ENCODE results near the gene SUGCT. TPM values are rescaled to one million over a fixed set of nuclear protein-coding genes. Genes with fewer than 3 reads are reported as not detected.
"Not testable (repeated sequence)": the region's sequence is repeated elsewhere in the genome, so short reads cannot be mapped to it uniquely, and the experiment has no call there.

SUGCT gene
- total RNA-seq, 4 donors from 2014 or later: 7.8 to 15.0 (median 12.8) TPM

GRCh38 chr7:40147371-40148246 lies 12.8 kb downstream of the SUGCT start:
- no peaks in the 10 kb centered on the region for H3K4me1 ChIP-seq
- peak; percentile 57 for DNase-seq (ENCODE audit: extremely low spot score)
- H3K4me3 ChIP-seq: no peak overlapping the region
- intact Hi-C loops (cut with DNase I): no loop called here
- H3K27ac ChIP-seq (replicated peaks in 1 of 4): no peak overlapping the region
- H3K9me3 ChIP-seq: no peaks in the 10 kb centered on the region
- no peaks in the 10 kb centered on the region for H3K36me3 ChIP-seq
- no peaks in the 10 kb centered on the region for H3K27me3 ChIP-seq
- WGBS: 93% methylated on average over 19 of the region's 19 CpGs
- TF ChIP-seq, protein P1, sequence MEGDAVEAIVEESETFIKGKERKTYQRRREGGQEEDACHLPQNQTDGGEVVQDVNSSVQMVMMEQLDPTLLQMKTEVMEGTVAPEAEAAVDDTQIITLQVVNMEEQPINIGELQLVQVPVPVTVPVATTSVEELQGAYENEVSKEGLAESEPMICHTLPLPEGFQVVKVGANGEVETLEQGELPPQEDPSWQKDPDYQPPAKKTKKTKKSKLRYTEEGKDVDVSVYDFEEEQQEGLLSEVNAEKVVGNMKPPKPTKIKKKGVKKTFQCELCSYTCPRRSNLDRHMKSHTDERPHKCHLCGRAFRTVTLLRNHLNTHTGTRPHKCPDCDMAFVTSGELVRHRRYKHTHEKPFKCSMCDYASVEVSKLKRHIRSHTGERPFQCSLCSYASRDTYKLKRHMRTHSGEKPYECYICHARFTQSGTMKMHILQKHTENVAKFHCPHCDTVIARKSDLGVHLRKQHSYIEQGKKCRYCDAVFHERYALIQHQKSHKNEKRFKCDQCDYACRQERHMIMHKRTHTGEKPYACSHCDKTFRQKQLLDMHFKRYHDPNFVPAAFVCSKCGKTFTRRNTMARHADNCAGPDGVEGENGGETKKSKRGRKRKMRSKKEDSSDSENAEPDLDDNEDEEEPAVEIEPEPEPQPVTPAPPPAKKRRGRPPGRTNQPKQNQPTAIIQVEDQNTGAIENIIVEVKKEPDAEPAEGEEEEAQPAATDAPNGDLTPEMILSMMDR (IDR thresholded peaks at IDR 0.05): no peak
- TF ChIP-seq EP300 (IDR thresholded peaks at IDR 0.05) (no peak), POLR2A (IDR thresholded peaks at IDR 0.05; ENCODE audit: low read depth) (no peak), POLR2AphosphoS5 (IDR thresholded peaks at IDR 0.05) (no peak)

- H3K27ac ChIP-seq (replicated peaks in 1 of 4); H3K4me3 ChIP-seq; H3K9me3 ChIP-seq; H3K27me3 ChIP-seq; H3K4me1 ChIP-seq; intact Hi-C loops (cut with DNase I); H3K36me3 ChIP-seq: not testable (repeated sequence)
- peak; percentile 26 for DNase-seq (ENCODE audit: extremely low spot score)
- WGBS: 94% methylated on average over 7 of the region's 7 CpGs
These were observed 13.4 kb downstream of the SUGCT start for GRCh38 chr7:40148247-40148580.

DNA sequence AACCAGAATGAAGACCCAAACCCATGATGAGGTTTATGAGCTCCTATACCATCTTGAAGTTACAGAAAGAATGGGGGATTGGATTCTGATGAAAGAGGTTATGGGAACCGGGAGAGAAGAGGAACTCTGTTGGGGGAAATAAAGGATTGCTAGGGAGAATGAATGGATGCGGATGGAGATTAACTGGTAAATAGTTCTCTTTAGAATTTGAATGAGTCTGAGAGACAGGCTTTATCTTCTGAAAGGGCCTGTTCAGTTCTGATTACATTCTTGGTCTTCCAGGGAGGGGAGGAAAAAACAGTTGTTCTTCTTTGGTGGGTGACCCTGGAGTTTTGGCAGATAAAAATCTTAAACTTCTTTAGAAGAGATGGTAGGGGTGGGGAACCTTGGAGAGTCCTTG lies 13.9 kb downstream of the SUGCT start:
- Histone ChIP-seq H3K36me3 (no peaks in the 10 kb centered on the region), H3K4me3 (no peak overlapping the region), H3K9me3 (no peaks in the 10 kb centered on the region), H3K27me3 (no peaks in the 10 kb centered on the region), H3K4me1 (no peaks in the 10 kb centered on the region), H3K27ac (replicated peaks in 1 of 4) (no peak overlapping the region)
- TF ChIP-seq POLR2AphosphoS5 (IDR thresholded peaks at IDR 0.05): no peak
- TF ChIP-seq, protein P1 (IDR thresholded peaks at IDR 0.05): no peak
- TF ChIP-seq POLR2A (IDR thresholded peaks at IDR 0.05; ENCODE audit: low read depth): no peak
- no peak for TF ChIP-seq EP300 (IDR thresholded peaks at IDR 0.05)
- no peak for DNase-seq (ENCODE audit: extremely low spot score)
- intact Hi-C loops (cut with DNase I): no loop called here
- 95% methylated on average over 2 of the region's 2 CpGs for WGBS

GRCh38 chr7:40151504-40151903 lies 16.7 kb downstream of the SUGCT start:
- 82% methylated on average over 1 of the region's 1 CpG for whole genome bisulfite sequencing
- H3K4me1 ChIP-seq: no peaks in the 10 kb centered on the region
- no peak for DNase-seq (ENCODE audit: extremely low spot score)
- no peak overlapping the region for H3K27ac ChIP-seq (replicated peaks in 1 of 4)
- no peaks in the 10 kb centered on the region for H3K27me3 ChIP-seq
- intact Hi-C loops (cut with DNase I): no loop called here
- H3K4me3 ChIP-seq: no peak overlapping the region
- no peaks in the 10 kb centered on the region for H3K9me3 ChIP-seq
- TF ChIP-seq EP300 (IDR thresholded peaks at IDR 0.05): no peak
- TF ChIP-seq POLR2AphosphoS5 (IDR thresholded peaks at IDR 0.05): no peak
- TF ChIP-seq POLR2A (IDR thresholded peaks at IDR 0.05; ENCODE audit: low read depth): no peak
- TF ChIP-seq, protein P1 (IDR thresholded peaks at IDR 0.05): no peak
- no peaks in the 10 kb centered on the region for H3K36me3 ChIP-seq

DNA sequence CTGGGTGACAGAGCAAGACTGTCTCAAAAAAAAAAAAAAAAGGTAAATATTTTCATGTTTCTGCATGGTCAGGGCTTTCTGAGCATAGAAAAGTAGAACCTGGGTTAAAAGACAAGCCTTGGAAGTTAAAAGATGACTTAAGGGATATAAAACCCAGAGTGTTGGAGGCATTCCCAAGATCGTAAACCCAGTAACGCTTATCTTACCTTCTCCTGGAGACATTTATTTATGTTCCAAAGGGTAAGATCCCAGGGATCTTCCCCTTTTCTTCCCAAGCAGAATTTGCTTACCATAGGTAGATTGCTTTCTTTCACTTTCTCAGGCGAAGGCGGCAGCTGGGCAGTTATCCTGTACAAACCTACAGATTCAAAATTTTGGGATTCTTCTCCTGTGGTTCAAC lies 22.2 kb downstream of the SUGCT start:
- H3K9me3 ChIP-seq: no peaks in the 10 kb centered on the region
- H3K27ac ChIP-seq (replicated peaks in 1 of 4): no peak overlapping the region
- intact Hi-C loops (cut with DNase I): no loop called here
- no peak overlapping the region for H3K4me3 ChIP-seq
- TF ChIP-seq POLR2AphosphoS5 (IDR thresholded peaks at IDR 0.05) (no peak), EP300 (IDR thresholded peaks at IDR 0.05) (no peak), POLR2A (IDR thresholded peaks at IDR 0.05; ENCODE audit: low read depth) (no peak)
- TF ChIP-seq, protein P1 (IDR thresholded peaks at IDR 0.05): no peak
- no peak for DNase-seq (ENCODE audit: extremely low spot score)
- no peaks in the 10 kb centered on the region for H3K27me3 ChIP-seq
- H3K36me3 ChIP-seq: no peaks in the 10 kb centered on the region
- WGBS: 87% methylated on average over 4 of the region's 4 CpGs
- H3K4me1 ChIP-seq: no peaks in the 10 kb centered on the region

Measured in esophagus muscularis mucosa (tissue), 4 donors.